ENCODE measurements around the gene NLGN1. TPM values are rescaled to one million over a fixed set of nuclear protein-coding genes. Genes with fewer than 3 reads are reported as not detected.

The NLGN1 gene
- total RNA-seq, 1 experiment from 2014 or later = not detected

GRCh38 chr3:173614522-173614921 lies 217.0 kb downstream of the NLGN1 start:
- BruUV-seq (replicated peaks) = no TSS peak
- POLR2A ChIA-PET = no interaction called here
- H3K27ac Mint-ChIP-seq (ENCODE audit: low read depth, unreplicated experiment) = no peak overlapping the region
- DNase-seq (ENCODE audit: unreplicated experiment) = no peak
- no peaks in the 10 kb centered on the region for H3K36me3 Mint-ChIP-seq (ENCODE audit: insufficient read depth, unreplicated experiment)
- no peaks in the 10 kb centered on the region for H3K4me1 Mint-ChIP-seq (ENCODE audit: insufficient read depth, unreplicated experiment)
- CTCF ChIA-PET = interaction anchor here (0.6 kb wide), 1 partner anchor 987 kb away, joined by 3 read pairs; no protein-coding TSS in a partner anchor
- H3K4me3 Mint-ChIP-seq (ENCODE audit: unreplicated experiment) = no peak overlapping the region
- H3K9me3 Mint-ChIP-seq (ENCODE audit: unreplicated experiment) = no peaks in the 10 kb centered on the region
- no peak for TF ChIP-seq CTCF (IDR thresholded peaks at IDR 0.05; ENCODE audit: unreplicated experiment)
- H3K27me3 Mint-ChIP-seq (ENCODE audit: insufficient read depth, unreplicated experiment) = peaks cover 78% of the 10 kb centered on the region
- intact Hi-C loops (cut with micrococcal nuclease) = no loop called here

- H3K4me3 Mint-ChIP-seq (ENCODE audit: unreplicated experiment) = no peak overlapping the region
- intact Hi-C loops (cut with micrococcal nuclease) = no loop called here
- H3K27me3 Mint-ChIP-seq (ENCODE audit: insufficient read depth, unreplicated experiment) = peaks cover 78% of the 10 kb centered on the region
- CTCF ChIA-PET = no interaction called here
- no peak for TF ChIP-seq CTCF (IDR thresholded peaks at IDR 0.05; ENCODE audit: unreplicated experiment)
- DNase-seq (ENCODE audit: unreplicated experiment) = no peak
- POLR2A ChIA-PET = interaction anchor here (0.9 kb wide), 1 partner anchor 12 kb away, joined by 4 read pairs; no protein-coding TSS in a partner anchor
- H3K36me3 Mint-ChIP-seq (ENCODE audit: insufficient read depth, unreplicated experiment) = no peaks in the 10 kb centered on the region
- no peaks in the 10 kb centered on the region for H3K9me3 Mint-ChIP-seq (ENCODE audit: unreplicated experiment)
- no TSS peak for BruUV-seq (replicated peaks)
- no peaks in the 10 kb centered on the region for H3K4me1 Mint-ChIP-seq (ENCODE audit: insufficient read depth, unreplicated experiment)
- H3K27ac Mint-ChIP-seq (ENCODE audit: low read depth, unreplicated experiment) = no peak overlapping the region
Observed at GRCh38 chr3:173615661-173616060, 218.1 kb downstream of the NLGN1 start.

DNA sequence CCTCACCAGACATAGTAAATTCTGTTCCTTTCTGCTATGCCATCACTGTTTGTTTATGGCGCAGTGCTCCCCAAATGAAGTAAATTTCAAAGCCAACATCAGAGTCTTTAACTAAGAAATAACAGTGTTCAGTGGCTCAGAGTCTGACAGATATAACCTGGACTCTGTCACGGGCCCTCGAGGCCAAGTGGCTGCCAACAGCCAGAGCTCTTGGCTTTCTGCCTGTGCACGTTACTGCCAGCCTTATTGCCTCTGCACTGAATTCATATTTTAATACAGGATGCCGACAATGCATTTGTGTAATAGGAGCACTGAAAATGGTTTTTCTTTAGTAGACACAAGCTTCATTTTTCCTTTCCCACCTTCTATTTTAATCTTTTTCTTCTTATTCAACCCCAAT lies 219.9 kb downstream of the NLGN1 start:
- BruUV-seq (replicated peaks) = no TSS peak
- H3K4me3 Mint-ChIP-seq (ENCODE audit: unreplicated experiment) = no peak overlapping the region
- no peak overlapping the region for H3K27ac Mint-ChIP-seq (ENCODE audit: low read depth, unreplicated experiment)
- no peak for TF ChIP-seq CTCF (IDR thresholded peaks at IDR 0.05; ENCODE audit: unreplicated experiment)
- POLR2A ChIA-PET = no interaction called here
- intact Hi-C loops (cut with micrococcal nuclease) = no loop called here
- no peaks in the 10 kb centered on the region for H3K4me1 Mint-ChIP-seq (ENCODE audit: insufficient read depth, unreplicated experiment)
- CTCF ChIA-PET = no interaction called here
- no peaks in the 10 kb centered on the region for H3K9me3 Mint-ChIP-seq (ENCODE audit: unreplicated experiment)
- H3K27me3 Mint-ChIP-seq (ENCODE audit: insufficient read depth, unreplicated experiment) = peaks cover 78% of the 10 kb centered on the region
- no peaks in the 10 kb centered on the region for H3K36me3 Mint-ChIP-seq (ENCODE audit: insufficient read depth, unreplicated experiment)
- DNase-seq (ENCODE audit: unreplicated experiment) = peak; percentile 25

- intact Hi-C loops (cut with micrococcal nuclease) = no loop called here
- TF ChIP-seq CTCF (IDR thresholded peaks at IDR 0.05; ENCODE audit: unreplicated experiment) = no peak
- Mint-ChIP-seq H3K27ac (ENCODE audit: low read depth, unreplicated experiment) (no peak overlapping the region), H3K9me3 (ENCODE audit: unreplicated experiment) (no peaks in the 10 kb centered on the region), H3K4me3 (ENCODE audit: unreplicated experiment) (no peak overlapping the region), H3K4me1 (ENCODE audit: insufficient read depth, unreplicated experiment) (no peaks in the 10 kb centered on the region), H3K27me3 (ENCODE audit: insufficient read depth, unreplicated experiment) (peaks cover 80% of the 10 kb centered on the region), H3K36me3 (ENCODE audit: insufficient read depth, unreplicated experiment) (no peaks in the 10 kb centered on the region)
- no TSS peak for BruUV-seq (replicated peaks)
- POLR2A ChIA-PET = no interaction called here
- no peak for DNase-seq (ENCODE audit: unreplicated experiment)
- CTCF ChIA-PET = interaction anchor here (0.6 kb wide), 1 partner anchor 35 kb away, joined by 3 read pairs; no protein-coding TSS in a partner anchor
Observed at GRCh38 chr3:173618148-173618547, 220.6 kb downstream of the NLGN1 start.

Measured in MCF 10A (cell line).